Gastrocnemius medialis (tissue), 4 donors: Measurements from ENCODE around the gene FKBP5.

Source experiments
- POLR2A ChIP-seq, 2 donors: fragments of 450-650 bp; IDR thresholded peaks; one replicate each; pipeline ENCODE4 v1.6.1; 2017; ENCODE audit warnings: antibody characterized with exemption in 2 of 2, mild to moderate bottlenecking in 2 of 2, moderate library complexity in 2 of 2
- TF ChIP-seq, protein P1 (sequence below), 5 experiments: fragments of 450-650 bp in 3 of 5; fragments of 200-600 bp in 2 of 5; sonication (generic) in 2 of 5; IDR thresholded peaks in 4 of 5; conservative IDR thresholded peaks in 1 of 5; 1 replicate in 4 of 5; 2 replicates in 1 of 5; pipeline ENCODE4 v1.5.1; 2016 to 2019; ENCODE audit warnings: antibody characterized with exemption in 5 of 5, mild to moderate bottlenecking in 3 of 5, moderate library complexity in 3 of 5

DNA sequence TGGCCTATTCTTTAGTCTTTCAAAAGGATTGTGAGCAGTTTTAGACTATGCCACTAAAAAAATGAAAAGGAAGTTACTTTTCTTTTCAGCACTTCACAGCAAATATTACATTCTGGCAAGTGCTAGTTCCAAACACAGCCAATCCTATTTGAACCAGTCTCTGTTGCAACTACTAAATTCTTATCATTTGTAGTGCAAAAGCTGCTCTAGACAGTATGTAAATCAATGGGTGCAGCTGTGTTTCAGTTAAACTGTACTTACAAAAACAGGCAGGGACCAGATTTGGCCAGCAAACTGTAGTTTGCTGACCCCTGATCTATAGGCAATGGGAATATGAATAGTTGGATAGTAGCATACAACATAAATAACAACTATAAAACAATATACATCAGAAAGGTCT is 107.9 kb downstream of the FKBP5 start:
- TF ChIP-seq, protein P1, sequence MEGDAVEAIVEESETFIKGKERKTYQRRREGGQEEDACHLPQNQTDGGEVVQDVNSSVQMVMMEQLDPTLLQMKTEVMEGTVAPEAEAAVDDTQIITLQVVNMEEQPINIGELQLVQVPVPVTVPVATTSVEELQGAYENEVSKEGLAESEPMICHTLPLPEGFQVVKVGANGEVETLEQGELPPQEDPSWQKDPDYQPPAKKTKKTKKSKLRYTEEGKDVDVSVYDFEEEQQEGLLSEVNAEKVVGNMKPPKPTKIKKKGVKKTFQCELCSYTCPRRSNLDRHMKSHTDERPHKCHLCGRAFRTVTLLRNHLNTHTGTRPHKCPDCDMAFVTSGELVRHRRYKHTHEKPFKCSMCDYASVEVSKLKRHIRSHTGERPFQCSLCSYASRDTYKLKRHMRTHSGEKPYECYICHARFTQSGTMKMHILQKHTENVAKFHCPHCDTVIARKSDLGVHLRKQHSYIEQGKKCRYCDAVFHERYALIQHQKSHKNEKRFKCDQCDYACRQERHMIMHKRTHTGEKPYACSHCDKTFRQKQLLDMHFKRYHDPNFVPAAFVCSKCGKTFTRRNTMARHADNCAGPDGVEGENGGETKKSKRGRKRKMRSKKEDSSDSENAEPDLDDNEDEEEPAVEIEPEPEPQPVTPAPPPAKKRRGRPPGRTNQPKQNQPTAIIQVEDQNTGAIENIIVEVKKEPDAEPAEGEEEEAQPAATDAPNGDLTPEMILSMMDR (IDR thresholded peaks at IDR 0.05 in 4 of 5, conservative IDR thresholded peaks at IDR 0.05 in 1 of 5): no peak
- TF ChIP-seq POLR2A (IDR thresholded peaks at IDR 0.05): no peak
